GM23338 (cell line): Measurements from ENCODE around the gene AFP. TPM values are rescaled to one million over a fixed set of nuclear protein-coding genes. Genes with fewer than 3 reads are reported as not detected.
A peak's percentile ranks its signal among the peaks of the same experiment; 100 is the strongest.

Source experiments
- ATAC-seq: fragments of 200-7000 bp; cut with Tn5 transposase; 3 replicates; pipeline ENCODE4 v1.9.1; 2020
- DNase-seq: peaks from one replicate; pipeline ENCODE4 v3.0.0-alpha.2; 2015; ENCODE audit warnings: low spot score
- H2AFZ ChIP-seq: fragments of 200-600 bp; sonication (generic); 2 replicates; pipeline ENCODE4 v1.8.0; 2016; ENCODE audit warnings: antibody characterized with exemption, mild to moderate bottlenecking, moderate library complexity
- H3F3A ChIP-seq: fragments of 200-600 bp; sonication (generic); replicated peaks from 2 replicates; pipeline ENCODE4 v1.8.0; 2017; ENCODE audit warnings: antibody characterized with exemption, mixed run types, low read depth
- H3K27ac ChIP-seq: fragments of 200-600 bp; sonication (generic); 2 replicates; pipeline ENCODE4 v1.6.1; 2016; ENCODE audit warnings: low read depth
- H3K27me3 ChIP-seq: fragments of 200-600 bp; sonication (generic); 2 replicates; pipeline ENCODE4 v1.8.0; 2016; ENCODE audit warnings: mild to moderate bottlenecking, mixed run types, moderate library complexity; ENCODE audit not compliant: insufficient read depth
- H3K36me3 ChIP-seq: fragments of 200-600 bp; sonication (generic); 2 replicates; pipeline ENCODE4 v1.8.0; 2016; ENCODE audit warnings: mild to moderate bottlenecking; ENCODE audit not compliant: insufficient read depth
- H3K4me1 ChIP-seq: fragments of 200-600 bp; sonication (generic); 2 replicates; pipeline ENCODE4 v1.8.0; 2016; ENCODE audit warnings: mild to moderate bottlenecking, moderate library complexity; ENCODE audit not compliant: insufficient read depth
- H3K4me2 ChIP-seq: fragments of 200-600 bp; sonication (generic); 2 replicates; pipeline ENCODE4 v1.7.1; 2017; ENCODE audit warnings: mixed run types
- H3K4me3 ChIP-seq: fragments of 200-600 bp; sonication (generic); 2 replicates; pipeline ENCODE4 v1.6.1; 2016; ENCODE audit warnings: mixed run types
- H3K79me2 ChIP-seq: fragments of 200-600 bp; sonication (generic); replicated peaks from 2 replicates; pipeline ENCODE4 v1.8.0; 2017; ENCODE audit warnings: mild to moderate bottlenecking; ENCODE audit not compliant: insufficient read depth
- H3K9me2 ChIP-seq: fragments of 200-600 bp; sonication (generic); 2 replicates; pipeline ENCODE4 v1.8.0; 2017; ENCODE audit not compliant: insufficient read depth
- H4K20me1 ChIP-seq: fragments of 200-600 bp; sonication (generic); replicated peaks from 2 replicates; pipeline ENCODE4 v1.8.0; 2017; ENCODE audit warnings: mild to moderate bottlenecking; ENCODE audit not compliant: insufficient read depth
- H3K27ac Mint-ChIP-seq: 2 replicates; pipeline ENCODE4 v1.8.0; 2020; ENCODE audit warnings: inconsistent platforms, mild to moderate bottlenecking, moderate library complexity, mixed read lengths
- H3K27me3 Mint-ChIP-seq: 3 replicates; pipeline ENCODE4 v1.8.0; 2022; ENCODE audit warnings: low read depth, mild to moderate bottlenecking, moderate library complexity, mixed read lengths, inconsistent platforms; ENCODE audit not compliant: insufficient read depth, poor library complexity
- H3K36me3 Mint-ChIP-seq: 3 replicates; pipeline ENCODE4 v1.8.0; 2021; ENCODE audit warnings: low read depth, mild to moderate bottlenecking, inconsistent platforms, moderate library complexity, mixed read lengths
- H3K4me1 Mint-ChIP-seq: 3 replicates; pipeline ENCODE4 v1.8.0; 2020; ENCODE audit warnings: mild to moderate bottlenecking, inconsistent platforms, mixed read lengths
- H3K4me3 Mint-ChIP-seq: 3 replicates; pipeline ENCODE4 v1.8.0; 2021; ENCODE audit warnings: moderate library complexity, mild to moderate bottlenecking, inconsistent platforms, mixed read lengths
- H3K9me3 Mint-ChIP-seq: 3 replicates; pipeline ENCODE4 v1.8.0; 2020; ENCODE audit warnings: moderate library complexity, mild to moderate bottlenecking, inconsistent platforms, mixed read lengths
- CTCF ChIP-seq, 2 experiments: fragments of 200-600 bp in 1 of 2; sonication (generic) in 1 of 2; conservative IDR thresholded peaks; 2 replicates each; pipeline versions ENCODE4 v1.5.1 to v1.6.1; 2016 to 2017; ENCODE audit warnings: antibody characterized with exemption in 2 of 2, low read depth in 2 of 2, mild to moderate bottlenecking in 2 of 2, moderate library complexity in 1 of 2
- EZH2phosphoT487 ChIP-seq: fragments of 200-600 bp; sonication (generic); IDR thresholded peaks from one replicate; pipeline ENCODE4 v1.8.1; 2018; ENCODE audit warnings: antibody characterized with exemption; ENCODE audit not compliant: unreplicated experiment
- NANOG ChIP-seq: IDR thresholded peaks from 2 replicates; pipeline ENCODE4 v1.6.1; 2016; ENCODE audit warnings: antibody characterized with exemption, borderline replicate concordance
- REST ChIP-seq: IDR thresholded peaks from one replicate; pipeline ENCODE4 v1.6.1; 2018; ENCODE audit warnings: antibody characterized with exemption; ENCODE audit not compliant: unreplicated experiment
- STAT1 ChIP-seq: IDR thresholded peaks from one replicate; pipeline ENCODE4 v1.6.1; 2016; ENCODE audit warnings: antibody characterized with exemption; ENCODE audit not compliant: unreplicated experiment
- ZNF114 ChIP-seq: fragments of 250-450 bp; sonication (Bioruptor Pico); IDR thresholded peaks from 2 replicates; pipeline ENCODE4 v1.5.0; 2020; ENCODE audit warnings: mild to moderate bottlenecking, moderate library complexity
- polyA plus RNA-seq: library from polyadenylated mRNA; unstranded; fragments of >200 nt; fragmentation: Nextera tagmentation; extraction: Ambion mirVana; gene quantifications from 2 replicates; pipeline ENCODE4 v1.2.1, GENCODE V29; 2016
- total RNA-seq: library from RNA; depleted of rRNA; stranded (reverse); fragments of >200 nt; shearing (Covaris generic); gene quantifications from 2 replicates; pipeline ENCODE4 v1.2.3, GENCODE V29; 2014

The AFP gene
- total and polyA plus RNA-seq, 2 experiments from 2014 or later: 4.0 to 17.3 TPM

GRCh38 chr4:73499996-73500765, 64.2 kb downstream of the AFP start:
- DNase-seq (no peak), ATAC-seq (no peak)
- Histone ChIP-seq H3K4me1 (no peaks in the 10 kb centered on the region), H4K20me1 (no peaks in the 10 kb centered on the region), H3K4me3 (no peak overlapping the region), H3K27ac (no peak overlapping the region), H3K27me3 (no peaks in the 10 kb centered on the region), H2AFZ (0 out of 2 replicates have a peak overlapping the region, but pooled peaks have one; percentile 6), H3K4me2 (no peak overlapping the region), H3K36me3 (no peaks in the 10 kb centered on the region), H3F3A (no peaks in the 10 kb centered on the region), H3K79me2 (no peaks in the 10 kb centered on the region), H3K9me2 (no peaks in the 10 kb centered on the region)
- no peaks in the 10 kb centered on the region for H3K9me3 Mint-ChIP-seq
- TF ChIP-seq CTCF (conservative IDR thresholded peaks at IDR 0.05; ENCODE audit: low read depth in 2 of 2): no peak
- no peak for TF ChIP-seq STAT1
- TF ChIP-seq NANOG: no peak
- no peak for TF ChIP-seq EZH2phosphoT487
- H3K27me3 Mint-ChIP-seq: no peaks in the 10 kb centered on the region
- no peak overlapping the region for H3K4me3 Mint-ChIP-seq
- H3K27ac Mint-ChIP-seq: no peak overlapping the region
- no peaks in the 10 kb centered on the region for H3K36me3 Mint-ChIP-seq
- no peaks in the 10 kb centered on the region; the same call in 2 of the 3 replicates for H3K4me1 Mint-ChIP-seq

GRCh38 chr4:73501664-73502265, 65.7 kb downstream of the AFP start:
- Mint-ChIP-seq H3K4me3 (no peak overlapping the region), H3K27me3 (no peaks in the 10 kb centered on the region), H3K36me3 (no peaks in the 10 kb centered on the region), H3K9me3 (no peaks in the 10 kb centered on the region), H3K4me1 (no peaks in the 10 kb centered on the region; the same call in 2 of the 3 replicates), H3K27ac (no peak overlapping the region)
- TF ChIP-seq CTCF (conservative IDR thresholded peaks at IDR 0.05; ENCODE audit: low read depth in 2 of 2) (no peak), REST (no peak), ZNF114 (CRISPR knock-in tag) (no peak), NANOG (no peak), STAT1 (no peak)
- DNase-seq (no peak), ATAC-seq (no peak)
- Histone ChIP-seq H3K9me2 (no peaks in the 10 kb centered on the region), H3K79me2 (no peaks in the 10 kb centered on the region), H3K27ac (no peak overlapping the region), H3F3A (no peaks in the 10 kb centered on the region), H3K27me3 (no peaks in the 10 kb centered on the region), H4K20me1 (no peaks in the 10 kb centered on the region), H3K4me1 (no peaks in the 10 kb centered on the region), H3K4me3 (no peak overlapping the region), H2AFZ (peak overlapping the region; percentile 24), H3K4me2 (no peak overlapping the region), H3K36me3 (no peaks in the 10 kb centered on the region)
